ENCODE measurements around the gene DBT. TPM values are rescaled to one million over a fixed set of nuclear protein-coding genes. Genes with fewer than 3 reads are reported as not detected.
A peak's percentile ranks its signal among the peaks of the same experiment; 100 is the strongest.
"Not testable (repeated sequence)": the region's sequence is repeated elsewhere in the genome, so short reads cannot be mapped to it uniquely, and the experiment has no call there.

Gene DBT
- total RNA-seq: 10 to 100 TPM; 16.1 to 28.2 (median 19.0) TPM
- 1 to 10 TPM; 3.6 to 9.9 (median 3.9) TPM for polyA plus RNA-seq
- long read RNA-seq, donor 1, full-length matches to known transcripts: 5 of 9 reads
- long read RNA-seq, donor 1, partial matches to known transcripts: 0 of 9 reads
- long read RNA-seq, donor 1, other reads (novel, unspliced or antisense): 4 of 9 reads
- long read RNA-seq, donor 2, full-length matches to known transcripts: 5 of 17 reads
- long read RNA-seq, donor 2, partial matches to known transcripts: 4 of 17 reads
- long read RNA-seq, donor 2, other reads (novel, unspliced or antisense): 8 of 17 reads

DNA sequence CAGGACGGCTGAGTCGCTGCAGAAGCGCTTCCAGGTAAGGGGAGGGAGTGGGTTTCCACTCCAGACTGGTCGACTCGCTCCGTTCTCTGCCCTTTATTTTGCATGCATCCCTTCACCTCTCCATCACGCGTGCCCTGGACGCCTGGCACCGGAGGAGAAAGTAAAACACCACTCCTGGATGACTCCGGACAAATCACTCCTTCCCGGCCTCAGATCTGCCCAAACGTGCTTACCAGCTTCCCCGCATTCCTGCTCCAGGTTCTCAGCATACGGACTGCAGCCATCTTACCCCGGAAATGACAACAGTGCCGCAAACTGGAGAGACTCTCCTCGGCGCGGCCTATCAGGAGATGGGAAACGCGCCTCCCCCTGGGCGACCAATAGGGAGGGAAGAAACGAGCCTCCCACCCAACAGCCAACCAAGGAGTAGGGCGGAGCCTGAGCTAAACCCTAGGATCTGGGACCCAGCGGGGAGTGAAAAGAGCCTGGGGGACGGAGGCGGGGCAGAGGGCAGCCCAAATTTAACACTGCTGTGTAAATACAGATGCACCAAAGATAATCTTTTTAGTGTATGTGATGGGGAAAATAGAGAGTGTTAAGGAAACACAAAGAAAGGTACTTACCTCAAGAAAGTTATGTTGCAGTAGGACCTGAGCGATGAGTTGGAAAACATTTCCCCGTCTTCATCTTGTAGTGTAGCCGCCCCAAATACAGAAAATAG, at the start of gene DBT:
DBT (minus strand) TSS at position 298 of the 721 bp plus-strand sequence; CDS start at position 284, 14 bp downstream.
- WGBS, 3 donors: 0 to 1% (median 0%) methylated on average over 30 to 31 of the region's 31 CpGs
- no peaks in the 10 kb centered on the region for H3K9me3 ChIP-seq
- H3K27me3 ChIP-seq (ENCODE audit: insufficient read depth in 3 of 3, low read length in 2 of 3): no peaks in the 10 kb centered on the region
- intact Hi-C loops (cut with DNase I): loop anchor here in 1 of 2 donors (5.0 kb wide), 1 partner anchor 117 kb away; the partner anchor contains the start of genes SASS6 and TRMT13
- H3K36me3 ChIP-seq (ENCODE audit: insufficient read depth in 1 of 2, low read depth in 1 of 2): peaks cover 0 to 14% of the 10 kb centered on the region in 2 donors
- H3K4me3 ChIP-seq: peak within 1 kb of the TSS; percentile 85
- peaks cover 14% of the 10 kb centered on the region for H3K4me1 ChIP-seq
- peak; percentile 100 for ATAC-seq
- TF ChIP-seq, protein P1, sequence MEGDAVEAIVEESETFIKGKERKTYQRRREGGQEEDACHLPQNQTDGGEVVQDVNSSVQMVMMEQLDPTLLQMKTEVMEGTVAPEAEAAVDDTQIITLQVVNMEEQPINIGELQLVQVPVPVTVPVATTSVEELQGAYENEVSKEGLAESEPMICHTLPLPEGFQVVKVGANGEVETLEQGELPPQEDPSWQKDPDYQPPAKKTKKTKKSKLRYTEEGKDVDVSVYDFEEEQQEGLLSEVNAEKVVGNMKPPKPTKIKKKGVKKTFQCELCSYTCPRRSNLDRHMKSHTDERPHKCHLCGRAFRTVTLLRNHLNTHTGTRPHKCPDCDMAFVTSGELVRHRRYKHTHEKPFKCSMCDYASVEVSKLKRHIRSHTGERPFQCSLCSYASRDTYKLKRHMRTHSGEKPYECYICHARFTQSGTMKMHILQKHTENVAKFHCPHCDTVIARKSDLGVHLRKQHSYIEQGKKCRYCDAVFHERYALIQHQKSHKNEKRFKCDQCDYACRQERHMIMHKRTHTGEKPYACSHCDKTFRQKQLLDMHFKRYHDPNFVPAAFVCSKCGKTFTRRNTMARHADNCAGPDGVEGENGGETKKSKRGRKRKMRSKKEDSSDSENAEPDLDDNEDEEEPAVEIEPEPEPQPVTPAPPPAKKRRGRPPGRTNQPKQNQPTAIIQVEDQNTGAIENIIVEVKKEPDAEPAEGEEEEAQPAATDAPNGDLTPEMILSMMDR (IDR thresholded peaks at IDR 0.05): no peak
- DNase-seq: peak; percentile 94 to 97
- H3K27ac ChIP-seq: peak within 1 kb of the TSS; percentile 93

DNA sequence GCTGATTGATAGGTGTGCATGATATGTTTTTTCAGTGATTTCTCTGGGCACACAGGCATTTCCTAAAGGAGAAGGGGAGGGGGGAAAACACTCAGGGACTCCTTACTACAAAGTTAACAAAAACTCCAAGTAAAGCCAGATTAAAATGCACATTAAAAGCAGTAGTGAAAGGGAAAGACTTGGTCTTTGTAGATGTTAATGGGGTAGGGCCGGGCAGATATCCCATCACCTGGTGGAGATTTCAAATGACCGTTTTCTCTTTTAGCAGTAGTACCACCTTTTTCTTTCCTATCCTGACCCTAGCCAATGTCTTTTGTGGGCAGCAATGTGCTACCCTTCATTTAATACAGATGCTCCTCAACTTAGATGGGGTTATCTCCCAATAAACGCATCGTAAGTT, 48.9 kb upstream of the DBT start:
- WGBS, 3 donors: 83 to 86% (median 85%) methylated on average over 4 of the region's 4 CpGs

DNA sequence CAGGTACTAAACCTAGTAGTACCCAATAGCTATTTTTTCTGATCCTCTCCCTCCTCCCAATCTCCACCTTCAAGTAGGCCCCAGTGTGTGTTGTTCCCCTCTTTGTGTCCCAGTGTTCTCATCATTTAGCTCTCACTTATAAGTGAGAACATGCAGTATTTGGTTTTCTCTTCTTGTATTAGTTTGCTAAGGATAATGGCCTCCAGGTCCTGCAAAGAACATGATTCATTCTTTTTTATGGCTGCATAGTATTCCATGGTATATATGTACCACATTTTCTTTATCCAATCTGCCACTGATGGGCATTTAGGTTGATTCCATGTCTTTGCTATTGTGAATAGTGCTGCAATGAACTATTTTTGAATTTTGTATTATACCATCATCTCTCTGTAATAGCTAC, 47.4 kb upstream of the DBT start:
- H3K27me3 ChIP-seq (ENCODE audit: insufficient read depth in 3 of 3, low read length in 2 of 3); H3K4me1 ChIP-seq; H3K4me3 ChIP-seq; ATAC-seq; intact Hi-C loops (cut with DNase I); H3K27ac ChIP-seq; DNase-seq; H3K9me3 ChIP-seq: not testable (repeated sequence)
- H3K36me3 ChIP-seq (ENCODE audit: insufficient read depth in 1 of 2, low read depth in 1 of 2): peaks cover 0 to 21% of the 10 kb centered on the region in 2 donors

More for the DNA sequence above, 48.9 kb upstream of the DBT start:
- H3K27ac ChIP-seq: no peak overlapping the region
- H3K9me3 ChIP-seq: no peaks in the 10 kb centered on the region
- H3K27me3 ChIP-seq (ENCODE audit: insufficient read depth in 3 of 3, low read length in 2 of 3): no peaks in the 10 kb centered on the region
- intact Hi-C loops (cut with DNase I): no loop called here
- H3K36me3 ChIP-seq (ENCODE audit: insufficient read depth in 1 of 2, low read depth in 1 of 2): peaks cover 0 to 5% of the 10 kb centered on the region in 2 donors
- DNase-seq (no peak), ATAC-seq (no peak)
- H3K4me3 ChIP-seq: no peak overlapping the region
- no peaks in the 10 kb centered on the region for H3K4me1 ChIP-seq
- TF ChIP-seq, protein P1 (IDR thresholded peaks at IDR 0.05): no peak

DNA sequence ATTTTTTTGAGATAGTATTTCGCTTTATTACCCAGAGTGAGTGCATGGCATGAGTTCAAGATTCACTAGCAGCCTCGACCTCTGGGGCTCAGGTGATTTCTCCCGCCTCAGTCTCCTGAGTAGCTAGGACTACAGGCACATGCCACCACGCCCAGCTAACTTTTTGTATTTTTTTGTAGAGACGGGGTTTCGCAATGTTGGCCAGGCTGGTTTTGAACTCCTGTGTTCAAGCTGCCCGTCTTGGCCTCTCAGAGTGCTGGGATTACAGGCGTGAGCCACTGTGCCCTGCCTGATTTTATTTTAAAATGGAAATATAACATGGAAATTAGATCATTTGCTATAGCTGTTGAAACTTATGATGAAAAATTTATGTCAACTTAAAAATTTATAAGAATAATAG, 46.5 kb upstream of the DBT start:
- Histone ChIP-seq H3K9me3 (no peaks in the 10 kb centered on the region), H3K27ac (no peak overlapping the region), H3K27me3 (ENCODE audit: insufficient read depth in 3 of 3, low read length in 2 of 3) (no peaks in the 10 kb centered on the region), H3K4me1 (no peaks in the 10 kb centered on the region), H3K4me3 (no peak overlapping the region), H3K36me3 (ENCODE audit: insufficient read depth in 1 of 2, low read depth in 1 of 2) (peaks cover 0 to 29% of the 10 kb centered on the region in 2 donors)
- 87 to 90% (median 89%) methylated on average over 8 of the region's 8 CpGs for WGBS, 3 donors
- ATAC-seq (no peak), DNase-seq (no peak)
- intact Hi-C loops (cut with DNase I): no loop called here
- TF ChIP-seq, protein P1 (IDR thresholded peaks at IDR 0.05): no peak

DNA sequence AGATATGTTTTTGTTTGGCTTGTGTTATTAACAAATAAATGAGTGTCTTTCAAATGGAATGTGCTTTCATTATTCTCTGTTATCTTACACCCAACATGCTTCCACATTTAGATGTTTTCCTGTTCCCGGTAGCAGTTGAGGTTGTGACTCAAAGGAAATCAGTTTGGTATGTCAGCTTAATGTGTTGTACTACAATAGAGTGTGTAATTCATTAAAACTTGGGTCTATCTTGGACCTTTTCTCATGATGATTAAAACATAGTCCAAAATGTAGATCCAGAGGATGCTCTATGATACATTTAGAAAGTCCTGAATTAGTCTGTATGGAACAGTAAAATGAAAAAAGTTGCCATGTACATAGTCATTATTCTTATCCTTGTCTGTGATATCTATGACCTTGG, 43.1 kb upstream of the DBT start:
- H3K27me3 ChIP-seq (ENCODE audit: insufficient read depth in 3 of 3, low read length in 2 of 3): no peaks in the 10 kb centered on the region
- peak in 1 of 4 donors; percentile 41 for ATAC-seq
- no peaks in the 10 kb centered on the region for H3K4me1 ChIP-seq
- intact Hi-C loops (cut with DNase I): no loop called here
- WGBS, 3 donors: 45 to 63% (median 62%) methylated on average over 1 of the region's 1 CpG
- TF ChIP-seq, protein P1 (IDR thresholded peaks at IDR 0.05): no peak
- DNase-seq: no peak
- no peaks in the 10 kb centered on the region for H3K9me3 ChIP-seq
- peak overlapping the region; percentile 47 for H3K27ac ChIP-seq
- H3K36me3 ChIP-seq (ENCODE audit: insufficient read depth in 1 of 2, low read depth in 1 of 2): peaks cover 0 to 62% of the 10 kb centered on the region in 2 donors
- H3K4me3 ChIP-seq: no peak overlapping the region

Data from psoas muscle (tissue), 8 donors.